Glutamatergic neuron (in vitro differentiated cells): ENCODE results near the gene RFK. TPM values are rescaled to one million over a fixed set of nuclear protein-coding genes. Genes with fewer than 3 reads are reported as not detected.

ENCODE experiments used
- DNase-seq: peaks from one replicate; pipeline ENCODE4 v3.0.0; 2022
- H3K27ac Mint-ChIP-seq: one replicate; pipeline ENCODE4 v1.8.0; 2020; ENCODE audit warnings: mild to moderate bottlenecking, mixed read lengths, inconsistent platforms; ENCODE audit not compliant: unreplicated experiment
- H3K27me3 Mint-ChIP-seq: one replicate; pipeline ENCODE4 v1.8.0; 2020; ENCODE audit warnings: mild to moderate bottlenecking, moderate library complexity, mixed read lengths, inconsistent platforms; ENCODE audit not compliant: unreplicated experiment
- H3K36me3 Mint-ChIP-seq: one replicate; pipeline ENCODE4 v1.8.0; 2020; ENCODE audit warnings: mild to moderate bottlenecking, mixed read lengths, inconsistent platforms; ENCODE audit not compliant: unreplicated experiment
- H3K4me1 Mint-ChIP-seq: one replicate; pipeline ENCODE4 v1.8.0; 2020; ENCODE audit warnings: mild to moderate bottlenecking, low read depth, mixed read lengths, inconsistent platforms; ENCODE audit not compliant: unreplicated experiment
- H3K4me3 Mint-ChIP-seq: one replicate; pipeline ENCODE4 v1.8.0; 2020; ENCODE audit warnings: mild to moderate bottlenecking, mixed read lengths, inconsistent platforms; ENCODE audit not compliant: unreplicated experiment
- H3K9me3 Mint-ChIP-seq: one replicate; pipeline ENCODE4 v1.8.0; 2020; ENCODE audit warnings: mild to moderate bottlenecking, moderate library complexity, mixed read lengths, inconsistent platforms; ENCODE audit not compliant: unreplicated experiment
- CTCF ChIP-seq: fragments of 200-600 bp; sonication (generic); IDR thresholded peaks from one replicate; pipeline ENCODE4 v1.5.0; 2021; ENCODE audit not compliant: partially characterized antibody, unreplicated experiment
- total RNA-seq: library from RNA; stranded (reverse); fragmentation: NEBNext Ultra II Directional; extraction: Animal tissue kit (Norgen Biotek cat#: 25700); gene quantifications from one replicate; pipeline ENCODE4 v1.2.1, GENCODE V29; 2021; ENCODE audit not compliant: unreplicated experiment

RFK gene
- total RNA-seq, 1 donor from 2014 or later = 12.7 TPM

GRCh38 chr9:76415154-76415553 is 20.9 kb upstream of the RFK start:
- no peaks in the 10 kb centered on the region for H3K4me1 Mint-ChIP-seq
- H3K9me3 Mint-ChIP-seq = no peaks in the 10 kb centered on the region
- H3K36me3 Mint-ChIP-seq = peaks cover 7% of the 10 kb centered on the region
- H3K4me3 Mint-ChIP-seq = no peak overlapping the region
- H3K27ac Mint-ChIP-seq = no peak overlapping the region
- no peak for DNase-seq
- no peaks in the 10 kb centered on the region for H3K27me3 Mint-ChIP-seq
- no peak for TF ChIP-seq CTCF

- no peaks in the 10 kb centered on the region for H3K9me3 Mint-ChIP-seq
- no peaks in the 10 kb centered on the region for H3K27me3 Mint-ChIP-seq
- TF ChIP-seq CTCF = no peak
- H3K36me3 Mint-ChIP-seq = peaks cover 7% of the 10 kb centered on the region
- no peaks in the 10 kb centered on the region for H3K4me1 Mint-ChIP-seq
- H3K4me3 Mint-ChIP-seq = no peak overlapping the region
- DNase-seq = no peak
- H3K27ac Mint-ChIP-seq = no peak overlapping the region
These were observed 20.4 kb upstream of the RFK start for GRCh38 chr9:76414661-76415060.

GRCh38 chr9:76413658-76414057 is 19.4 kb upstream of the RFK start:
- peaks cover 7% of the 10 kb centered on the region for H3K36me3 Mint-ChIP-seq
- H3K27me3 Mint-ChIP-seq = no peaks in the 10 kb centered on the region
- H3K4me3 Mint-ChIP-seq = no peak overlapping the region
- H3K4me1 Mint-ChIP-seq = no peaks in the 10 kb centered on the region
- no peak overlapping the region for H3K27ac Mint-ChIP-seq
- TF ChIP-seq CTCF = no peak
- no peaks in the 10 kb centered on the region for H3K9me3 Mint-ChIP-seq
- DNase-seq = no peak

GRCh38 chr9:76412638-76413037 is 18.4 kb upstream of the RFK start:
- no peak for TF ChIP-seq CTCF
- Mint-ChIP-seq H3K4me1 (no peaks in the 10 kb centered on the region), H3K4me3 (no peak overlapping the region), H3K9me3 (no peaks in the 10 kb centered on the region), H3K27ac (no peak overlapping the region), H3K27me3 (no peaks in the 10 kb centered on the region), H3K36me3 (peaks cover 7% of the 10 kb centered on the region)
- no peak for DNase-seq

GRCh38 chr9:76405868-76406267 is 11.6 kb upstream of the RFK start:
- Mint-ChIP-seq H3K36me3 (no peaks in the 10 kb centered on the region), H3K4me1 (no peaks in the 10 kb centered on the region), H3K27ac (no peak overlapping the region), H3K27me3 (no peaks in the 10 kb centered on the region), H3K9me3 (no peaks in the 10 kb centered on the region), H3K4me3 (no peak overlapping the region)
- no peak for TF ChIP-seq CTCF
- no peak for DNase-seq
